GM06990 (cell line): ENCODE results near the gene PNPLA1.

Experiments used
- DNase-seq: peaks from one replicate; pipeline ENCODE4 v3.0.0-alpha.2; 2011; ENCODE audit not compliant: insufficient read length; ENCODE audit errors: extremely low read depth
- H3K27me3 ChIP-seq: replicated peaks from 2 replicates; pipeline ENCODE4 v1.6.0; 2011; ENCODE audit warnings: low read length; ENCODE audit not compliant: control insufficient read depth, insufficient read depth
- H3K36me3 ChIP-seq: 2 replicates; pipeline ENCODE4 v1.5.1; 2011; ENCODE audit warnings: low read length; ENCODE audit not compliant: control insufficient read depth, insufficient read depth
- H3K4me3 ChIP-seq: replicated peaks from 2 replicates; pipeline ENCODE4 v1.5.1; 2011; ENCODE audit warnings: low read depth, mild to moderate bottlenecking, control low read depth, low read length
- TF ChIP-seq, protein P1 (sequence below): IDR thresholded peaks from 2 replicates; pipeline ENCODE4 v1.5.1; 2011; ENCODE audit warnings: low read length, control low read depth, mild to moderate bottlenecking, inconsistent platforms; ENCODE audit not compliant: insufficient read depth, poor library complexity, severe bottlenecking

The PNPLA1 gene

DNA sequence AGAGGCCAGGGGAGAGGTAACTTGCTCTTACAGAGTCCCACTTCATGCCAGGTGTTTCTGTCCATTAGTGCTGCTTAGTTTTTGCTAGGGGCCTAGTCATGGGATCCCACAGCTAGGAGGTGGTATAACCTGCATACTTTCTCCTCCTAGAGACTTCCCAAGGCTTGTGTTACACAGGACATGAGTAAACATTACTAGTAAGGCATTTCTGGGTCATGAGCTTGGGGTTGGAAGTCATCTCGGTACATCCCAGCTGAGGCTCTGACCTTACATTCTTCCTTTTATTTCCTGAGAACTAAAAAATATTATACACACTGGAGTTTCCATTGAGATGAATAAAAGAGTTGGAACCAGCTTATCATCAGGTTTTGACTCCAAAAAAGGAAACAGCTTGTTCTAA, 20.9 kb upstream of the PNPLA1 start:
- no peak for DNase-seq
- TF ChIP-seq, protein P1, sequence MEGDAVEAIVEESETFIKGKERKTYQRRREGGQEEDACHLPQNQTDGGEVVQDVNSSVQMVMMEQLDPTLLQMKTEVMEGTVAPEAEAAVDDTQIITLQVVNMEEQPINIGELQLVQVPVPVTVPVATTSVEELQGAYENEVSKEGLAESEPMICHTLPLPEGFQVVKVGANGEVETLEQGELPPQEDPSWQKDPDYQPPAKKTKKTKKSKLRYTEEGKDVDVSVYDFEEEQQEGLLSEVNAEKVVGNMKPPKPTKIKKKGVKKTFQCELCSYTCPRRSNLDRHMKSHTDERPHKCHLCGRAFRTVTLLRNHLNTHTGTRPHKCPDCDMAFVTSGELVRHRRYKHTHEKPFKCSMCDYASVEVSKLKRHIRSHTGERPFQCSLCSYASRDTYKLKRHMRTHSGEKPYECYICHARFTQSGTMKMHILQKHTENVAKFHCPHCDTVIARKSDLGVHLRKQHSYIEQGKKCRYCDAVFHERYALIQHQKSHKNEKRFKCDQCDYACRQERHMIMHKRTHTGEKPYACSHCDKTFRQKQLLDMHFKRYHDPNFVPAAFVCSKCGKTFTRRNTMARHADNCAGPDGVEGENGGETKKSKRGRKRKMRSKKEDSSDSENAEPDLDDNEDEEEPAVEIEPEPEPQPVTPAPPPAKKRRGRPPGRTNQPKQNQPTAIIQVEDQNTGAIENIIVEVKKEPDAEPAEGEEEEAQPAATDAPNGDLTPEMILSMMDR: no peak
- H3K4me3 ChIP-seq: no peak overlapping the region
- H3K27me3 ChIP-seq: no peaks in the 10 kb centered on the region; the same call in 1 of the 2 replicates
- no peaks in the 10 kb centered on the region for H3K36me3 ChIP-seq

GRCh38 chr6:36249536-36249935, 20.3 kb upstream of the PNPLA1 start:
- no peak for DNase-seq
- H3K4me3 ChIP-seq: no peak overlapping the region
- no peaks in the 10 kb centered on the region; the same call in 1 of the 2 replicates for H3K27me3 ChIP-seq
- no peaks in the 10 kb centered on the region for H3K36me3 ChIP-seq
- TF ChIP-seq, protein P1: no peak

GRCh38 chr6:36252005-36252404, 17.9 kb upstream of the PNPLA1 start:
- TF ChIP-seq, protein P1: no peak
- DNase-seq: no peak

GRCh38 chr6:36263390-36264000, 6.4 kb upstream of the PNPLA1 start:
- Histone ChIP-seq H3K4me3 (no peak overlapping the region), H3K27me3 (no peaks in the 10 kb centered on the region; the same call in 1 of the 2 replicates), H3K36me3 (no peaks in the 10 kb centered on the region)
- TF ChIP-seq, protein P1: no peak
- no peak for DNase-seq

More at GRCh38 chr6:36252005-36252404, 17.9 kb upstream of the PNPLA1 start:
- Histone ChIP-seq H3K27me3 (no peaks in the 10 kb centered on the region; the same call in 1 of the 2 replicates), H3K36me3 (no peaks in the 10 kb centered on the region), H3K4me3 (no peak overlapping the region)

GRCh38 chr6:36265744-36266143, 4.1 kb upstream of the PNPLA1 start:
- no peaks in the 10 kb centered on the region for H3K36me3 ChIP-seq
- no peak for DNase-seq
- no peak overlapping the region for H3K4me3 ChIP-seq
- H3K27me3 ChIP-seq: no peaks in the 10 kb centered on the region; the same call in 1 of the 2 replicates
- TF ChIP-seq, protein P1: no peak
